ENCODE results near the gene ANKRD11.
"Not testable (repeated sequence)": the region's sequence is repeated elsewhere in the genome, so short reads cannot be mapped to it uniquely, and the experiment has no call there.

Gene ANKRD11

DNA sequence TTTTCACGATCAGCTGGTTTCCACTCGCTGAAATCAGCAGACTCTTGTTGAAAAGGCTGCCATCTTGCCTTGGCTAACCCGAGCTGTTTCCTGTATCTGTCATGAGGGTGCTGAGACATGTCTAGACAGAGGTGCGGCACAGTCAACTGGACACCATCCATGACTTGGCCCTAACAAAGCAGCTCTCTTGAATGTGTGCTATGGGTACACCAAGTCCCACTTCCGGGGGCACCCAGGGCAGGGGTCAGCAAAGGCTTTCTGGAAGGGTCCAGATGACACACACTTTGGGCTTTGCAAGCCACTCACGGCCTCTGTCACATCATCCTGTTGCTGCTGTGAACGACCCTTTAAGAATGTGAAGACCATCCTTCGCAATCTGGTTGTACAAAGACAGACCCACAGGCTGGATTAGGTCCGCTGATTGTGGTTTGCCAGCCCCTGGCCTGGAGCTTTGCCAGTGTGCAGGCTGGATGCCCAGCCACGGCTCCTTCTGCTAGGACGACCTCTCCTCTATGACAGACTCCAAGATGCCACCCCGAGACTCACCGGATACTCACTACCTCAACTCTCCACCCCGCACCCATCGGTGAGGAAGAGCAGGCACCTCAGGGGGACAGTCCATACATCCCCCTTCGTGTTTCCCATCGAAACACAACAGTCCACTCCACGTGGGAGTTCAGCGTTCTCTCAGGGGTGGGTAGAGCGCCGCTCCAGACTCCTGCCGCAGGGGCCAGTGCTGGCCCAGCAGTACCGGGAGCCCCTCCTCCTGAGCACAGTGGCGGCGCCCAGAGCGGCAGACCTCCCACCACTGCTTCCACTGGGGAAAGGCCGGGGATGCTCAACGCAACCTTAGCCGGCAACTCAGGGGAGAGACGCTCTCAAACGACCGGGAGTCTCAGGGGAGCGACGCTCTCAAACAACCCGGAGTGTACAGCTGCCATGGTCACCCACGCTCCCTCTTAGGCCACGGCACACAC is 123.5 kb downstream of the ANKRD11 start:
- no peak for DNase-seq (ENCODE audit: low spot score)

DNA sequence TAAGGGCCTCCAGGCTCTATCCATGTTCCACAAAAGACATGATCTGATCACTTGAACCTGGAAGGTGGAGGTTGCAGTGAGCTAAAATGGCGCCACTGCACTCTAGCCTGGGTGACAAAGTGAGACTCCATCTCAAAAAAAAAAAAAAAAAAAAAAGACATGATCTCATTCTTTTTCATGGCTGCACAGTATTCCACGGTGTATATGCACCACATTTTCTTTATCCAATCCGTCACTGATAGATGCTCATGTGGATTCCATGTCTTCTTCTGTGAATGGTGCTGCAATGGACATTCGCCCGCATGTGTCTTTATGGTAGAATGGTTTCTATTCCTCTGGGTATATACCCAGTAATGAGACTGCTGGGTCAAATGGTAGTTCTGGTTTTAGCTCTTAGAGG is 124.4 kb downstream of the ANKRD11 start:
- DNase-seq (ENCODE audit: low spot score) = no peak

DNA sequence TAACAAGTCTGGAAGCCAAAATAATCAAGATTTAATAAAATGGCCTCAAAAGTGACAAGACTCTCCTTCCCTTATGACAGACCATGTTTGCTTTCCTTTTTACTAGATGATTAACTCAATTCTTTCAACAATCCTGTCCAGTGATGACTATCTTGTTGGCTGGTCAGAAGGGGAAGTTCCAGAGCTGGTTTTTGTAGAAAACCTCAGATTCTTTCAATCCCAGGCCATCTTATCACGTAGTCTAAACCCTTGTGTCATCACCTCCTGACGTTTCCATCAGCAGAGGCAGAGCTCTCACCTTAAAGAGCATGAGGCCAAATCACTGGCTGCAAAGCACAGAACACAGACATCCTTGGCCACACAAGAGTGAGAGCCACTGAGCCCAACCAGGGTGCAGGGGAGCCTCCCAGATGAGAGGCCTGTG is 125.3 kb downstream of the ANKRD11 start:
- no peak for DNase-seq (ENCODE audit: low spot score)

DNA sequence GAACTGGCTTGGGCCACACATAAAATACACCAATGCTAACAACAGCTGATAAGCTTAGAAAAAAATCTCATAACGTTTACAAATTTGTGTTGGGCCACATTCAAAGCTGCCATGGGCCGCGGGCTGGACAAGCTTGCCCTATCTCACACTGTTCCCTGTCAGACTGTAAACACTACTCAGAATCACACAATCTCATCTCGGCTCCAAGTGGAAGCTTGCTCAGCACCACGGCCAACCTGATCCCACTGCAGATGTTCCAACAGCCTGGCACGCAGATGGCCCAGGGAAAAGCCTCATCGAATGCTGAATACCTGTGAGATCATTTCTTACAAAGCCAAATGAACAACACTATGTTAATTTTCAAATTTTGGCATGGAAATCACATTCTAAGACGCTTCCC is 125.8 kb downstream of the ANKRD11 start:
- no peak for DNase-seq (ENCODE audit: low spot score)

DNA sequence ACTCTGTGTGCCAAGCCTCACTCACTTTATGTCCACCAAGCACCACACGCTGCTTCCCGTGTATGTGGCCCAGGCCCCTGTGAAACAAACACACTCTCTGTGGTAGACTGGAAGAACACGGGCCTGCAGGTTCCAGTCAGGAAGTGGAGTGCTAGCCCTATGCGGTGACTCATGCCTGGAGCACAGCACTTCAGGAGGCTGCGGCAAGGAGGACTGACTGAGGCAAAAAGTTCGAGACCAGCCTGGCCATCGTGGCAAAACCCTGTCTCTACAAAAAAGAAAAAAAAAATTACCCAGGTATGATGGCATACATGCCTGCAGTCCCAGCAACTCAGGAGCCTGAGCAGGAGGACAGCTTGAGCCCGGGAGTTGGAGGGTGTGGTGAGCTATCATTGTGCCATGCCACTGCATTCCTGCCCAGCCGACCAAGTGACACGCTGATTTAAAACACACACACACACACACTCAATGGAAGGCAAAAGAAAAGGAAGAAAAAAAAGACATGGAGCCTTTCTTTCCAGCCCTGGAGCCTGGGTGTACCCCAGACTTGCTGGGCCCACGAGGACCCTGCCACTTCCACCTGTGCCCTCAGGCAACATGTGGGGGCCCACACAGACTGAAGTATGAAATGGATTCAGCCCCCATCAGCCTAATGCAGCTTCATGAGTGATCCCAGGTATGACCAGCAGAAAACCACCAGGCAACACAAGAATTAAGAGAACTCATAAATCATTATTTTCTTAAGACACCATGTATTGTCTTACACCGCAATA is 126.6 kb downstream of the ANKRD11 start:
- no peak for DNase-seq (ENCODE audit: low spot score)

DNA sequence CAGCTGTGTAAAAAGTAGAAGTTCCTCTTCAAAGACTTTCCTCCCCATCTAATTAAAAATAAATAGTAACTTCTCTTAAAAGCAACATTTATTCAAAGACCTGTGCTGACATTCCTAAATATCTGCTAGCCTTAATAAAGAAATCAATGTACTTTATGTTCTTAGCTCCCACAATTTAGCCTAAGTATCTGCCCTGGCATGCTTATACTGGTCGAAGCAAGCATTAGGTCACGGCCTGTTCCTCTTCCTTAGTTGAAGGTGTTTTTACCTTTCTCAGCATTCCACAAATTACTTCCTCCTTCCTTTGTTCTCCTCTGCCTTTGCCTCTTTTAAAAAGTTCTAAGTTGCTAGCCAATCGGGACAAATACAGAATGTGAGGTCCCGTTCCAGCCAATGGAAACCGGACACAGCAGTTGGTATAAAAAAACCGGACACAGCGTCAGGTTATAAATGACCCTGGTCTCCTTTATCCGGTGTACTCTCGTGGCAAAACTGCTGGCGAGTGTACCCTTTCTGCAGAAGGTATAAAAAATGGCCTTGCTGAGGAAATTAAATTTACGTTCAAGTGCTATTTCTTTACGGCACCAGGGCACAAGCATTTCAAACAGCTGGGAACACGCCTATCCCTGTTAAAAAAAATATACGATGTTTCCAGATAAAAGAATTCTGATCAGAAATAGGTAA is 127.7 kb downstream of the ANKRD11 start:
- DNase-seq (ENCODE audit: low spot score) = not testable (repeated sequence)

DNA sequence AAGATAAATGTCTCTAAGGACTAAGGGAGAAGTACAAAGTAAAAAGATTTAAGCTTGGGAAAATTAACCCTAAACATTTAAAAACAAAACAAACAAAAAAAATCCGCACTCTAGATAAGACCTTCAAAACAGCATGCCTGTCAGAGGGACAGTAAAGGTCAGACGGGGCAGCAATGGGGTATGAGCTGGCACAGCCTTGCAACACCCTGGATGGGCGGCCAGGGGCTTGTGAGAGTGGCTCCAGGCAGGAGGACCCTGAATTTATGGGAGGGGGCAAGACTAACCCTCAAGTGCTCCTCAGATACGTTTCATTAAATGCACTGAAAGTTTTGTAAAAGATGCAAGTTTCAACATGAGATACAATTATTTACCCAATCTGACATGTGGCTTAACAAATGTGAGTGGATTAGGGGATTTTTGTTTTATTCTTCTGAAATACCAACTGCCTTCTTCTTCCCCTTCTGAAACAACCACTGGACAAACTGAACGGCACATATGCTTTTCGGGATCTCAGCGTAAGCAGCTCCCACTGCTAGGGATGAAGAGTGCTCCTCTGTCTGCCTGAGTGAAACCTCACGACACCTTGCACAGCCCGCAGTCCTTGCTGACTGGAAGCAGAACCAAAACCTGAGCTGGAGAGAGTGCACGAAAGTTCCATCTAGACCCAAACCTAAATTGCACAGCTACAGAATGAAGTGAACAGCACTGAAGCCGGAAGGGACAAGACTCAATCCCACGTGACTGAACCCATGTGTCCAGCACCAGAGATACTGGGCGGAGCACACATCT is 128.4 kb downstream of the ANKRD11 start:
- no peak for DNase-seq (ENCODE audit: low spot score)

DNA sequence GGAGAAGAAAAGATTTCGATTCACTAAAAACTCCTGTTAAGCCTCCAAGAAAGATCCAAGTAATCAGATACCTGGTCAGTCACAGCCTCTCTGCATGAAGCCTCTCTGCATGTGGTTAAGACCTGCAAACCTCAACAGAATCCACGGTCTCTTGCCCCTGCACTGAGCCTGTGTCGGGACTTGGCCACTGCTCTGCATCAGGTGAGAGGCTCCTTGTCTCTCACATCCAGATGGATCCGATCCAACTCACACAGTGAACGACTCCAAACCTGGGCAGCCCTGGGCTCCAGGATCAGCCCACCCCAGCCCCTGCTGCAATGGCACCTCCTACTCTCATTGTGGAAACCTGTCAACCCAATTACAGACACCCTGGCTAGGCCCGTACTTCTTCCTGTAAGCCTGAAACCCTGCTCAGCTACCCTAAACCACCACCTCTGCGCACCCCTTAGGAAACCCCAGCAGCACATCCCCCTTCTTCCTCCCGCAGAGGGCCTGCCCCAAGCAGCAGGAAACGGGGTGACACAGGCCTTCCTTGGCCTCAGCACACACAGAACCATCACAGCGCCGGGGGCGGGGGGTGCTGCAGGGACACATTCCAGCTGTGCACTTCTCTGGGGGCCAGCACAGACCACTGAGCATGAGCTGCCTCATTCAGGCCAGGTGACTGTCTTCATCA is 129.5 kb downstream of the ANKRD11 start:
- DNase-seq (ENCODE audit: low spot score) = no peak

DNA sequence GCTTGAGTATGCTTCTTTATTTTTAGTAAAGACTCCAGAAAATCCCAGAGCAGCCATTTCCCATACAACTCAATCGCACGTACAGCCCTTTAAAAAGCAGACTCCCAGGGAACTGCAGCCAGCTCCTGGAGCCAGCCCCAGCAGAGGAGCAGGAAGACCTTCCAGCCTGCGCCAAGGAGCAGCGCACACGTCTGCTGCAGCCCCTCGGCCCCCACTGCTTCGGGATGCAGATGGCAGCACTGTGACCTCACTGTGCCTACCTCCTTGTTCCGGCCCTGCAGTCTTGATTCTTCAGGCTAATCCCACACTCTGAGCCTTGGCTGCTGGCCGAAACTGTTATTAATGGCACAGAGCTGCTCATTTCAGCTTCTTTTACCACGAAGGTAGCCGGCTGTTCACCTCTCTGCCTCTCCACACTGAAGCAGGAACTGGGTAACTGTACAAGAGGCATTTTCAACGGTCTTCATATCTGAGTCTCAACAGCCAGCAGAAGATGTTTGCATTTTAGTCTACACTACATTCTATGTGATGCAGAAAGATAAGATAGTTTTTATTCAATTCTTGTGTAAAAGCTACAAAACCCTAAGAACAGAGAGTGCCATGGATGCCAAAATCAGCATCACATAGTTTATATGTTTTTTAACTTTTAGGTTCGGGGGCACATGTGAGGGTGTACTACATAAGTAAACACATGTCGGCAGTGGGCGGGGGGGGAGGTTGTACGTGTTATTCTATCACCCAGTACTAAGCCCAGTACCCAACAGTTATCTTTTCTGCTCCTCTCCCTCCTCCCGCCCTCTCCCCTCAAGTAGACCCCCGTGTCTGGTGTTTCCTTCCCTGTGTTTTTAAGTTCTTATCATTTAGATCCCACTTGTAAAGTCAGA is 130.9 kb downstream of the ANKRD11 start:
- DNase-seq (ENCODE audit: low spot score) = no peak

DNA sequence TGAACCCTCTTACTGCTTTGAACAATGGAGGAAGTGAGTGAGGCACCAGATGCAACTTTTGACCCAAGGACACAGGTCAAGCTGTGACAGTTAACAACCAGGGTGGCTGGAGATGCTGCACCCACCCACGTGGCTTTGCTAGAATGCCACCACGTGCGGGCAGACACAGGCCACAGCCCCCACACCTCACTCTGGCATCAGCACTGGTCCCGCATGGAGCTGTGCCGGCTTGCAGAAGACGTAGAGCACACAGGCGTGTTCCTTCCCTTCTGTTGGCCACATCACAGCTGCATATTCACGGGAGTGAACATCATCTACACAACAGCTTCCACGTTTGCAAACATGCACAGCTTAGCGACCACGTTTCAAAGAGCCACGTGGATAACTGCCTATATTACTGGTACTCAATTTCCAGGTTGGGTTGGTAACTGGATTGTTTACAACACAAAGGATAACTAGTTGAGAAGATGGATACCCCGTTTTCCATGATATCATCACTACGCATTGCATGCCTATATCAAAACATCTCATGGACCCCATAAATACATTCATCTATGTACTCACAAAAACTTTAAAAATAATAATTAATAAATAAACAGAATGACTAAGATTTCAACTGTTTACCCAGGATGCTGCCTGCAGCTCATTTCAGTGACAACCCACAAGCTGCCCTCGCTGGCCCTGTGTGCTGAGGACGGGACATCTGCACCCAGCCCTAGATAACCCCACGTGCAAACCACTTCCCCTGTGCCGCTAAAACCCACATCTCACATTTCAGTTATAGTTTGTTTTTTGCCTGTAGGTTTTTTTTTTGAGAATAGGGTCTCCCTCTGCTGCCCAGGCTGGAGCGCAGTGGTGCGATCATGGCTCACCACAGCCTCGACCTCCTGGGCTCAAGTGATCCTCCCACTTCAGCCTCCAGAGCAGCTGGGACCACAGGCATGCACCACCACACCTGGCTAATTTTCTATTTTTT is 132.0 kb downstream of the ANKRD11 start:
- DNase-seq (ENCODE audit: low spot score) = no peak

DNA sequence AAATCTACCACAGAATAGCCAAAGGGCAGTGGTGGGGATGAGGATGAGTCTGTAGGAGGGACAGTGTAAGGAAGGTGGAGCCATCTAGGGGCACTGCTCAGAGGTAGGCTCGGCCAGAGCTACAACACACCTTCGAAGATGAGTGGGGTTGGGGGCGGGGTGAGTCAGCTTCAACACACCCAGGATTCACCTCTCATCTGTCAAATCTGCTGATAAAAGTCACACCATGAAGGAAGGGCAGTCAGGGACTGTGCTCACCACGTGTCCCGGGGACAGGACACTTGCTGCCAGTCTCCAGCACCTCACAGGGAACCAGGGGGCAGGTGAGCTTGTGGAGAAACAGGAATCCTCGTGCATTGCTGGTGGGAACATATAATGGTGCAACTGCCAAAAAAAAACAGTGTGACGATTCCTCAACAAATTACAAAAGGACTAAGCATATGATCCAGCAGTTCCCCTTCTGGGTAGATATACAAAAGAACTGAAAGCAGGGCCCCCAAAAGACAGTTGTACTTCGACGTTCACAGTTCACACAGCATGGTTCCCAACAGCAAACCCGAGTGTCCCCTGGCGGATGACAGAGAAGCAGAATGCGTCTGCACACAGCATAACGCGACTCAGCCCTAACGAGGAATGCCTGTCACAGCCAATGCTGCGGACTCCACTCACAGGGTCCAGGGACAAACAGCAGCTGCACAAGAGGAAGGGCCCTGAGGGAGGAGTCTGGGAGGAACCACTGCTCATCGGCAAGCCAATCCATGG is 133.1 kb downstream of the ANKRD11 start:
- peak; percentile 95 for DNase-seq (ENCODE audit: low spot score)

DNA sequence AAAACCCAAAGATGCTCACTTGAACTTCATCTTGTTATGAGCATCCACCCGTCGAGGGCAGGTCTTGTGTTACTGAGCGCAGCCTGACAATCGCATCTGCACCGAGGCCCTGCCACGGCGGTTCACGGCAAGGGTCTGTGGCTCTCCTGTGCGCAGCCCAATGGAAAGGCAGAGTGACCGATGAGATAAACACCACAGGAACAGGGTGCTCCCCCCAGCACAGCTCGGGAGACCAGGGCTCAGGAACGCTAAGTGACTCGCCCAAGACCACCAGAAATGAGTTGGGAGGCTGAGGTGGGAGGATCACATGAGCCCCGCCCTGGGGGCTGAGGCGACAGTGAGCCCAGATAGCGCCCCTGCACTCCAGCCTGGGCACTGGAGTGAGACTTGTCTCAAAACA is 134.7 kb downstream of the ANKRD11 start:
- no peak for DNase-seq (ENCODE audit: low spot score)

DNA sequence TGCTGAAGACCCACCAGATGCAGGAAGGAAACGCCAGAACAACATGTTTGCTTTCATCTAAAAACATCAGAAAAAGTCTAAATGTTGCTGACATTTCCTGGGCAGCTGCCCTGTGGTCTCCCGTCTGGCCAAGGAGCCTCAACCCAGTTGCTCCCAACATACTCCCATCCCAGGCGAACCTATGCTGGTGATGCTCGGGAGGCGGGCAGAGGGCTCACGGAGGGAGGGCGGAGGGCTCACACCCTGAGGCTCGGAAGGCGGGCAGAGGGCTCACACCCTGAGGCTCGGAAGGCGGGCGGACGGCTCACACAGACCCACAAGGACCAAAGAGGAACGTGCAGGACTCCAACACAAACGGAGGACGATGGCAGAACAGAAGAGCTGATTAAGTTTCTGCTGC is 135.4 kb downstream of the ANKRD11 start:
- DNase-seq (ENCODE audit: low spot score) = no peak

DNA sequence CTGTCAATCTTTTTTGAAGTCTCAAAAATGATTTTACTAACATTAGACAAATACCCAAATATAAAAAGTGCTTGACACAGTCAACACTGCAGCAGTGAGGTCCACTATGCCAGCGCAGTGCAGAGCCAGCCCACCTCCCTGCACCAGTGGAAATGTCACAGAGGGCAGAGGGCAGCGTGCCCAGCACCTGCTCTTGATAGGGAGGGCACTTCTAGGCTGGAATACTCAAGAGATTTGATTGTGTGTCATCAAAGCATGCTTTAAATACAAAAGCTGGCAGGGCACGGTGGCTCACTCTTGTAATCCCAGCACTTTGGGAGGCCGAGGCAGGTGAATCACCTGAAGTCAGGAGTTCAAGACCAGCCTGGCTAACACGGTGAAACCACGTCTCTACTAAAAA is 136.0 kb downstream of the ANKRD11 start:
- no peak for DNase-seq (ENCODE audit: low spot score)

DNA sequence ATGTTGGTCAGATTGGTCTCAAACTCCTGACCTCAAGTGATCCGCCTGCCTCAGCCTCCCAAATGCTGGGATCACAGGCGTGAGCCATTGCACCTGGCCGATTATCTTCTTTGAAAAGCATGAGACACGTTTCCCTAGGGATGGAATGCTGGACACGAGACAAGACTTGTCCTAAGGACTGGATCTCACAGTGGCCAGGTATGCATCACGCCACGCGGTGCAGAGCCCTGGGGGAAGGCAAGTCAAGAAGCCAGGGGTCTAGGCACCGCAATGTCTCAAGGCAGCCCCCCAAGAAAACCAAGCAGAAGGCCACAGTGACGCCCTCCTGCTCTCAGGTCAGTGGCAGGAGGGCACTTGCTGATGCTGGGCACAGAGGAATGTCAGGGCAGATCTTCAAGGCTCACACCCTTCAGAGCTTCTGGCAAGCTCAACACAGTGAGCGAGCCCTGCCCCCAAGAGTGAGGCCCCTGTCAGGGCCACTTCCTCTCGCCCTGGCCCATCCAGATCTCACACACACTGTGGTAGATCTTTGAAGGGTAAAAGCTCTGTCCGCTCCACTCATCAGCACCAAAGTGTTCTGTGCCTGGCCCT is 138.2 kb downstream of the ANKRD11 start:
- DNase-seq (ENCODE audit: low spot score) = no peak

DNA sequence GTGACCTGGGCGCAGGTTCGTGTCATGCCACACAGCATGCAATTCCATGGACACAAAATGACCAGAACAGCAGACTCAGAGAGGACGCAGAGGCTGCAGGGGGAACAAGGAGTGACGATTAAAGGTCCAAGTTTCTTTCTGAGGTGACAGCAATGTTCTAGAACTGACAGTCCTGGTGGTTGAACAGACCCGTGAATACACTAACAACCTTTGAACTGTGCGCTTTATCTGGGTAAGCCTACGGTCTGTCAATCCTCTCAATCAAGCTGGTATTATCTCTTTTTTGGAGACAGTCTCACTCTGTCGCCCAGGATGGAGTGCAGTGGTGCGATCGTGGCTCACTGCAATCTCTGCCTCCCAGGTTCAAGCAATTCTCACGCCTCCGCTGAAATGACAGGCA is 138.7 kb downstream of the ANKRD11 start:
- no peak for DNase-seq (ENCODE audit: low spot score)

DNA sequence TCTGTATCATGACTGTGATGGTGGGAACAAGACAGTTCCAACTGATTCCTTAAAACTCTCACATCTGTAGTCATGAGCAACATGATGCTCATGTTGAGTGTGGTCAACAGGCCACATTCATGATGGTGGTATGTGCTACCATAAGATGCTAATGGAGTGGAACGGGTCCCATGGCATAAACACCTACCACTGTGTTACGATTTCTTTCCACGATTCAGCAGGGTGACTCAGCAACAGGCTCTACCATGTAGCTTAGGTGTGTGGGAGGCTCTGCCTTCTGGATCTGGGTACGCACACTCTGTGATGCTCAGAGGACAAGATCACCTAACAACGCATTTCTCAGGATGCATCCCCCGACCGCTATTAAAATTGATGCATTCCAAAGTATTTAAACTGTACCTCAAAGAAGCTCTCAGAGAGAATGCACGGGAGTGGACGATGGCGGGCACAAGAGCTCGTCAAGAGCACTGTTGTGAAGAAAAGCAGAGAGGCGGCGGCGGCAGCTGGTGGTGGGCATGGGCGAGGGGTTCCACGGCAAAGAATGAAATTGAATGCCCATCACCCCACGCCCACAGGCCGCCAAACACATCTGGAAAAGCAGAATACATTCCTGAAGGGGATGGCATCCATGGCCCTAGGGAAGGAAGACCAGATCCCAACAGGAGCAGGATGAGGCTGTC is 139.5 kb downstream of the ANKRD11 start:
- DNase-seq (ENCODE audit: low spot score) = no peak
